ENCODE data around the gene BBS5.
"Not testable (repeated sequence)": the region's sequence is repeated elsewhere in the genome, so short reads cannot be mapped to it uniquely, and the experiment has no call there.

Gene BBS5

DNA sequence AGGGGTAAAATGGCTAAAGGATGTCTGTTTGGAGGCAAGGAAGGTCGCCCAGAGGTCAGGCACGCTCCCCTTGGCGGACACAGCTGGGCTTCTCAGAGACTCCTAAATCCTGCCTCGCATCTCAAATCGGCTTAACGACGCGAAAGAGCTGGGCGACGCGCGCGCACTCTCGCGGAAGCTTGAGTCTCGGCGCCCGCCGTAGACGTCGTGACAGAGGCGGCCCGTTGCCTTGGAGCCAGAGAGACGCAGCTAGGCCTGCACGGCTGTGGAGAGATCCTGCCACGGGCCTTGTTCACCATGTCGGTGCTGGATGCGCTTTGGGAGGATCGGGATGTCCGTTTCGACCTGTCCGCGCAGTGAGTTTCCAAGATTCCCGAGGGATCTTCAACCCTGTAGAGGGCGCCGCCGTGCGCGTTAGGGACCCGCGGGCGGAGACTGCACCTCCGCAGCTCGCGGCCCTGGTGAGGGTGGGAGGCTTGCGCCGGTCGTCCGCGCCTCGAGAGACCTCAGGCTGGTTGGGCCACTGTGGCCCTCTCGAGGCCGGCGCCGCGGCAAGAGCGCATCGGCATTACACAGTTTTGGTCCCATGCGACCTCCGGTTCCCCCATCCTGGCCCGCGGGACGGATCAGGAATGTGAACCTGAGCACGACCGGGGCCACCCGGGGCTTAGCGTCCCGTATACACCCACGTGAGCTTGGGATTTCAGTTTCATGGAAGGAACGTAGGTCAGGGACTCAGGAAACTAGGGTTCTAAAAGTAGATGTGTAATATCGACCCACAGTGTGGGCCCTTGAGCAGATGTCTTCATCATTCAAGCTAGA, at the start of gene BBS5:
BBS5 (plus strand) TSS at position 238 of the 822 bp plus-strand sequence; CDS start at position 298, 60 bp downstream.
- peak within 1 kb of the TSS; percentile 66 for H3K4me3 ChIP-seq (ENCODE audit: low read depth, low read length)

DNA sequence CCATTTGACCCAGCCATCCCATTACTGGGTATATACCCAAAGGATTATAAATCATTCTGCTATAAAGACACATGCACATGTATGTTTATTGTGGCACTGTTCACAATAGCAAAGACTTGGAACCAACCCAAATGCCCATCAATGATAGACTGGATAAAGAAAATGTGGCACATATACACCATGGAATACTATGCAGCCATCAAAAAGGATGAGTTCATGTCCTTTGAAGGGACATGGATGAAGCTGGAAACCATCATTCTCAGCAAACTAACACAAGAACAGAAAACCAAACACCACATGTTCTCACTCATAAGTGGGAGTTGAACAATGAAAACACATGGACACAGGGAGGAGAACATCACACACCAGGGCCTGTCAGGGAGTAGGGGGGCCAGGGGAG, 47.5 kb upstream of the BBS5 start:
- not testable (repeated sequence) for H3K4me3 ChIP-seq (ENCODE audit: low read depth, low read length)

DNA sequence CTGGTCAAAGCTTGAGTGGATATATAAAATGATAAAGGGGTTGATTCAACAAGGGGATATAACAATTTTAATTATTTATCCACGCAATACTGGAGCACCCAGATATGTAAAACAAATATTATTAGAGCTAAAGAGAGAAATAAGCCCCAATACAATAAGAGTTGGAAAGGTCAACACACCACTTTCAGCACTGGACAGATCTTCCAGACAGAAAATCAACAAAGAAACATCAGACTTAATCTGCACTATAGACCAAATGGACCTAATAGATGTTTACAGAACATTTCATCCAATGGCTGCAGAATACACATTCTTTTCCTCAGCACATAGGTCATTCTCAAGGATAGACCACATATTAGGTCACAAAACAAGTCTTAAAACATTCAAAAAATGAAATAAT, 45.1 kb upstream of the BBS5 start:
- not testable (repeated sequence) for H3K4me3 ChIP-seq (ENCODE audit: low read depth, low read length)

- H3K4me3 ChIP-seq (ENCODE audit: low read depth, low read length) = no peak overlapping the region
Observed at GRCh38 chr2:169438466-169439072, 40.7 kb upstream of the BBS5 start.

DNA sequence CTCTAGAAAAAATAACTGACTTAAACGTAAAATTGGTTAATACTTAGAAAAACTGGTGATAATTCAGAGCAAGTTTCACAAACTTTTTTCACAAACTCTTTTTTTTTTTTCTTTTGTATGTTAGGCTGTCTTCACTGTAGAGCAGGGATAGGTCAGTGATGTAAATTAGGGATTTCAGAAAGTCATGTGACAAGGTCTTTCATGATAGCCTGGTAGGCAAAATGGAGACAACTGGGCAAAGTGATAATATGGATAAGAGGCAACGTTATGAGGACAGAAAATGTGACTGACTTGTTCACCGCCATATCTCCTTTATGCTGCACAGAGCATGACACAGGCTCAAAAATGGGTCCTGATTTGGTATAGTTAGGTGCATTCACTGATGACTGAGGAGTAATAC, 39.4 kb upstream of the BBS5 start:
- no peak overlapping the region for H3K4me3 ChIP-seq (ENCODE audit: low read depth, low read length)

- H3K4me3 ChIP-seq (ENCODE audit: low read depth, low read length) = no peak overlapping the region
Observed at GRCh38 chr2:169446452-169446851, 32.8 kb upstream of the BBS5 start.

GRCh38 chr2:169448316-169448715, 31.0 kb upstream of the BBS5 start:
- H3K4me3 ChIP-seq (ENCODE audit: low read depth, low read length) = no peak overlapping the region

DNA sequence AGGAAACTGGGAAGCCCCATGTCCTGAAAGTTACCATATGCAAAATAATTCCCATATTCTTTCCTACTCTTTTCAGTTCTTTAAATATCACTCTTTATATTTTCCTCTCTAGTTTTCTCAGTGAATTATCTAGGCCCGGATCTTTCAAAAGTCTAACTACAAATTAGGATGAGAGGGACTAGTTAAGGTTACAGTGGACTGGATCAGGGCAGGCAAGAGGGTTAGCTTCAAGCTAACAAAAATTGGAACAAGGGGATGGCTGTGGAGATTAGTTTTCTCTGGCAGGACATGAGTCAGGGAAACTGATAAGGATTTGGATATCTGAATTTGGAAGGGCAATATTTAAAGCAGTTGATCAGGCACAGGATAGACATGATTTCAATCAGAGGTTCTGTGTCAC, 30.4 kb upstream of the BBS5 start:
- H3K4me3 ChIP-seq (ENCODE audit: low read depth, low read length) = no peak overlapping the region

DNA sequence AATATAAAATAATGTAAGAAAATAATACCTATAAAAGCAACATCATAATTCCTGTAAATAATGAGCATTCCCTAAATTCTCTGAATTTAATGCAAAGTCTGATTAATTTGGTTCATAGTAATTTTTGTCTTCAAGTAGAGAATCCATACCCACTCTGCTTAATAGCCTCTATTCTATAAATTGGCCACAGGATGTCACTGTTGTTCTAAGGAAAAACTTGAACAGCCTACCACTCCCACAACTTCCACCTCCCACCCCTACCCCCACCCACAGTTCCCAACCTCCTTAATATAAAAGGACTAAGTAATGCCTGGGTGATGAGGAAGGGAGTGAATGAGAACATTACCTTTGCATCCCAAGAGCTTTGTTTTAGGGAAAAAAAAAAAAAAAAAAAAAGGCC, 27.2 kb upstream of the BBS5 start:
- no peak overlapping the region for H3K4me3 ChIP-seq (ENCODE audit: low read depth, low read length)

GRCh38 chr2:169453044-169453443, 26.2 kb upstream of the BBS5 start:
- not testable (repeated sequence) for H3K4me3 ChIP-seq (ENCODE audit: low read depth, low read length)

DNA sequence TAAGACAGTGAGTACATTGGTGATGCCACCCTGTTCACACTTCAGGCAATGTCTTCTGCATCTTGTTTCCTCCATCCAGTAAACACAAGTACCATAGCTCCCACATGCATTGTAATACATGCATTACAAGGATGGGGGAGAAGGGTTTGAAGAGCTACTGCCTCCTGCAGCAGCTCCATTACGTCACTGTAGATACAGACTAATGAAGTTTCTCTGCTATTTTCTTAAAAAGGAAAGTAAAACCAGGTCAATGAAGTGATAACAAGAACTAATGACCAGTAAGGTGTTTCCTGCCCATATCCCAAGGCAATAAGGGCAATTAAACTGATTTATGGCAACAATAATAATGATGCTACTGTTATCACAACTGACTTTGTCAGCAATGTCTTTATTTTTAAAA, 18.2 kb upstream of the BBS5 start:
- no peak overlapping the region for H3K4me3 ChIP-seq (ENCODE audit: low read depth, low read length)

DNA sequence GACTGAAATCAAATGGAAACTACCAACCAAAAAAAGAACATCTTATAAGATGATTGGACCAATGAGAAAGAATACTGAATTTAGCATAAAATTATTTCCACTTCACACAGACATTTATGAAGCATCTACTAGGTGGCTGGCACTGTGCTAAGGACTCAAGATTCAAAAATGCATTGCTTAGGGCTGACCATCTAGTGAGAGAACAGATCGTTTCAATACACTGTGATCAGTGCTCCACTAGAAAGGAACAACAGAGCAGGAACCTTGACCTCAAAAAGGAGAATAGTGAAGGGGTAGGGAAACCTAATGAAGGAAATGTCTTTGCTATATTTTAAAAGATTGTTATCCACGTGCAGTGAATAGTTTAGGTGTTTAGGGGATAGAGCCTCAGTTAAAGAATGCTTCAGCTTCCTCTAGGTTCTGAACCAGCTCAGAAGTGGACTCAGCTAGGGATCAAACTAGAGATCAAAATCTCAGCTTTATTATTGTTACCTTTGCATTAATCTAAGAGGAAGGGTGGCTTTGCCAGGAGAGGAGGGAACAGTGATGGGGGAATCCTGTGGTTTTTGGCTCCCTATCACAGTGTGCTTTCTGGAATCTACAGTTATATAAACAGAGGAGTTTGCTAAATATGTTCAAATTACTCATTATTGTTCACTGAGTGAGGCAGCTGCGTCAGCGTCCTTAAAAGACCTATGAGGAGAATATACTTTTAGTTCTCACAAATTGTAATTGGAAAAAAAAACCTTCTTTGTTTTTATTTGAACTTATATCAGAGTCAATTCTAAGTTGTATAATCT, 16.2 kb upstream of the BBS5 start:
- no peak overlapping the region for H3K4me3 ChIP-seq (ENCODE audit: low read depth, low read length)

GRCh38 chr2:169464466-169464865, 14.8 kb upstream of the BBS5 start:
- H3K4me3 ChIP-seq (ENCODE audit: low read depth, low read length) = no peak overlapping the region

- H3K4me3 ChIP-seq (ENCODE audit: low read depth, low read length) = no peak overlapping the region
Observed at GRCh38 chr2:169464882-169465281, 14.4 kb upstream of the BBS5 start.

GRCh38 chr2:169468841-169469240, 10.5 kb upstream of the BBS5 start:
- H3K4me3 ChIP-seq (ENCODE audit: low read depth, low read length) = no peak overlapping the region

- H3K4me3 ChIP-seq (ENCODE audit: low read depth, low read length) = no peak overlapping the region
Observed at GRCh38 chr2:169469952-169470572, 9.2 kb upstream of the BBS5 start.

DNA sequence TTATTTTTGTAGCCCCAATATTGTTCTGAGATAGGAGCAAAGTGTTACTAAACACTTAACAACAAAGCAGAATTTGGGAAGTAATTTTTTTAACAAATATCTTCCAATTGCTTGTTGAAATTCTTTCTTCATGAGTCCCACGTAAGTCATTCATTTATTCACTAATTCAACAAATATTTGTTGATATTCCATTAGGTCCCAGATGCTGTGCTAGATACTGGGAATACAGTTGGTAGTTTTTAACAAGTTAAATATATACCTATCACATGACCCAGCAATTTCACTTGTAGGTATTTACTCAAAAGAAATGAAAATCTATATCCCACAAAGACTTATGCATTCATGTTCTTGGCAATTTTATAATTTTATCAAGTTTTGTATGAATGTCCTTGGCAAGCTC, 7.0 kb upstream of the BBS5 start:
- no peak overlapping the region for H3K4me3 ChIP-seq (ENCODE audit: low read depth, low read length)

GRCh38 chr2:169476459-169476858, 2.8 kb upstream of the BBS5 start:
- no peak overlapping the region for H3K4me3 ChIP-seq (ENCODE audit: low read depth, low read length)

- no peak overlapping the region for H3K4me3 ChIP-seq (ENCODE audit: low read depth, low read length)
Observed at GRCh38 chr2:169478339-169478738, 955 bp upstream of the BBS5 start.

- H3K4me3 ChIP-seq (ENCODE audit: low read depth, low read length) = peak overlapping the region; percentile 66
Observed at GRCh38 chr2:169478745-169479256, 493 bp upstream of the BBS5 start.

DNA sequence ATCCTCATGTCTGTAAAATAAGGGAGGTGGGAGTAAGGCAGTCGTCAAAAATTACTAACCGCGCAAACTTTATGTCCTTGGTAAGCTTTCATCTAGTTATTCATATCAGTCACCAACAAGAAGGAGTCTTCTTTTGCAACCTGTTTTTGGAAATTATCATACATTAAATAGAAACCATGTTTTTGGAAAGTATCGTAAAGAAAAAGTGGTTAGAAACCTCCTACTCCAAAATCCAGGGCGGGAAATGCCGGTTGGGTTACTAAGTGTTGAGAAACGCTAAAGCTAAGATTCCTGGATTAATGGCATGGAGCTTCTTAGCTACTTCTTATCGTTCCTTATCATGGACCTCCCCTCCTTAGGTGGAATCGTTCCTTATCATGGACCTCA, 778 bp downstream of the BBS5 start:
- H3K4me3 ChIP-seq (ENCODE audit: low read depth, low read length) = peak overlapping the region; percentile 66
